SK-N-SH (cell line): ENCODE data around the gene TYK2. TPM values are rescaled to one million over a fixed set of nuclear protein-coding genes. Genes with fewer than 3 reads are reported as not detected.

ENCODE experiments used
- CTCF ChIA-PET: fragments of 300-600, 350-600 bp; formaldehyde crosslinking; extraction: SDS; loops from one replicate; lab custom pipeline; 2021; lab: Yijun Ruan, JAX
- POLR2A ChIA-PET: fragments of 350-600 bp; sonication (Branson Sonifier 250); formaldehyde crosslinking; extraction: SDS; loops from one replicate; lab custom pipeline; 2020; ENCODE audit warnings: antibody characterized with exemption, inconsistent platforms; lab: Yijun Ruan, JAX
- DNase-seq: peaks from one replicate; pipeline ENCODE4 v3.0.0; 2012
- H2AFZ ChIP-seq: fragments of 200-600 bp; sonication (generic); 2 replicates; pipeline ENCODE4 v1.8.1; 2016; ENCODE audit warnings: antibody characterized with exemption, mild to moderate bottlenecking, low read depth
- H3F3A ChIP-seq: fragments of 200-600 bp; sonication (generic); replicated peaks from 2 replicates; pipeline ENCODE3; 2016; ENCODE audit warnings: antibody characterized with exemption, mild to moderate bottlenecking; ENCODE audit not compliant: insufficient read depth
- H3K27ac ChIP-seq, 2 experiments: fragments of 200-500 bp in 1 of 2; fragments of 200-600 bp in 1 of 2; sonication (Bioruptor generic) in 1 of 2; sonication (generic), shearing (Covaris generic) in 1 of 2; 2 replicates each; pipeline versions ENCODE4 v1.5.1 to v1.6.1; 2014 to 2016; ENCODE audit warnings: low read depth in 2 of 2, inconsistent platforms in 1 of 2, low read length in 1 of 2, mild to moderate bottlenecking in 1 of 2, mixed read lengths in 1 of 2
- H3K27me3 ChIP-seq: fragments of 200-600 bp; sonication (generic), shearing (Covaris generic); 2 replicates; pipeline ENCODE4 v1.6.1; 2016; ENCODE audit warnings: mixed run types; ENCODE audit not compliant: insufficient read depth
- H3K36me3 ChIP-seq, 2 experiments: fragments of 200-500 bp in 1 of 2; fragments of 200-600 bp in 1 of 2; sonication (Bioruptor generic) in 1 of 2; sonication (generic) in 1 of 2; replicated peaks in 1 of 2; 2 replicates each; pipeline versions ENCODE3 to v1.5.1; 2014 to 2016; ENCODE audit warnings: low read length in 1 of 2, mild to moderate bottlenecking in 1 of 2; ENCODE audit not compliant: insufficient read depth in 2 of 2, control insufficient read depth in 1 of 2
- H3K4me1 ChIP-seq, 2 experiments: fragments of 200-500 bp in 1 of 2; fragments of 200-600 bp in 1 of 2; sonication (Bioruptor generic) in 1 of 2; sonication (generic), shearing (Covaris generic) in 1 of 2; 2 replicates each; pipeline versions ENCODE4 v1.5.1 to v1.6.1; 2014 to 2016; ENCODE audit warnings: low read depth in 1 of 2, low read length in 1 of 2, mixed run types in 1 of 2; ENCODE audit not compliant: insufficient read depth in 2 of 2, control insufficient read depth in 1 of 2
- H3K4me2 ChIP-seq: fragments of 200-600 bp; sonication (generic), shearing (Covaris generic); 2 replicates; pipeline ENCODE4 v1.6.1; 2017; ENCODE audit warnings: mixed run types
- H3K4me3 ChIP-seq, 2 experiments: fragments of 200-500 bp in 1 of 2; fragments of 200-600 bp in 1 of 2; sonication (Bioruptor generic) in 1 of 2; sonication (generic), shearing (Covaris generic) in 1 of 2; 2 replicates each; pipeline versions ENCODE4 v1.5.1 to v1.8.1; 2014 to 2016; ENCODE audit warnings: low read depth in 2 of 2, inconsistent platforms in 1 of 2, low read length in 1 of 2, mild to moderate bottlenecking in 1 of 2, mixed read lengths in 1 of 2, moderate library complexity in 1 of 2
- H3K79me2 ChIP-seq: fragments of 200-600 bp; sonication (generic); 2 replicates; pipeline ENCODE4 v1.8.1; 2017; ENCODE audit warnings: mild to moderate bottlenecking; ENCODE audit not compliant: insufficient read depth
- H3K9ac ChIP-seq: fragments of 200-600 bp; sonication (generic); 2 replicates; pipeline ENCODE4 v1.6.1; 2017; ENCODE audit warnings: mixed run types
- H3K9me2 ChIP-seq: fragments of 200-600 bp; sonication (generic); 2 replicates; pipeline ENCODE4 v1.6.1; 2017; ENCODE audit warnings: mixed run types
- H3K9me3 ChIP-seq: fragments of 200-600 bp; sonication (generic); 2 replicates; pipeline ENCODE4 v1.6.1; 2017; ENCODE audit warnings: mixed run types, mild to moderate bottlenecking, moderate library complexity
- H4K20me1 ChIP-seq: fragments of 200-600 bp; sonication (generic); 2 replicates; pipeline ENCODE4 v1.6.1; 2017; ENCODE audit warnings: mild to moderate bottlenecking, mixed run types; ENCODE audit not compliant: insufficient read depth
- CHD2 ChIP-seq: fragments of 150-350 bp; IDR thresholded peaks from 2 replicates; pipeline ENCODE4 v1.6.1; 2018; ENCODE audit warnings: low read length; ENCODE audit not compliant: partially characterized antibody
- CTCF ChIP-seq: fragments of 200-600 bp; sonication (generic); IDR thresholded peaks from 2 replicates; pipeline ENCODE4 v1.6.1; 2017; ENCODE audit warnings: antibody characterized with exemption, mild to moderate bottlenecking, moderate library complexity
- ELF1 ChIP-seq: IDR thresholded peaks from 2 replicates; pipeline ENCODE4 v1.4.0; 2012
- EP300 ChIP-seq, 2 experiments: IDR thresholded peaks; 2 replicates each; pipeline versions ENCODE4 v1.4.0 to v1.6.1; 2012; ENCODE audit warnings: borderline replicate concordance in 1 of 2, low read depth in 1 of 2, low read length in 1 of 2
- EZH2phosphoT487 ChIP-seq: fragments of 200-600 bp; sonication (generic); IDR thresholded peaks from 2 replicates; pipeline ENCODE4 v1.6.1; 2017; ENCODE audit warnings: low read depth, mixed run types, mild to moderate bottlenecking, antibody characterized with exemption, moderate library complexity, borderline replicate concordance
- FOXJ3 ChIP-seq: sonication (generic); formaldehyde crosslinking; IDR thresholded peaks from 2 replicates; pipeline ENCODE4 v1.5.1; 2020; ENCODE audit warnings: mild to moderate bottlenecking, missing genetic modification reagents
- FOXM1 ChIP-seq: IDR thresholded peaks from 2 replicates; pipeline ENCODE4 v1.4.0; 2012; ENCODE audit warnings: low read depth, mild to moderate bottlenecking
- GABPA ChIP-seq: IDR thresholded peaks from 2 replicates; pipeline ENCODE4 v1.4.0; 2012; ENCODE audit warnings: low read depth, mild to moderate bottlenecking
- GATA2 ChIP-seq: sonication (generic); formaldehyde crosslinking; IDR thresholded peaks from 2 replicates; pipeline ENCODE4 v1.5.0; 2020; ENCODE audit warnings: mild to moderate bottlenecking, missing genetic modification reagents
- JUND ChIP-seq: IDR thresholded peaks from 2 replicates; pipeline ENCODE4 v1.4.0; 2012
- MAX ChIP-seq: IDR thresholded peaks from 2 replicates; pipeline ENCODE4 v1.4.0; 2012; ENCODE audit warnings: low read depth
- POLR2AphosphoS5 ChIP-seq: IDR thresholded peaks from 2 replicates; pipeline ENCODE4 v1.6.1; 2012; ENCODE audit warnings: low read depth, low read length
- RCOR1 ChIP-seq: fragments of 150-350 bp; IDR thresholded peaks from 2 replicates; pipeline ENCODE4 v1.6.1; 2017; ENCODE audit warnings: antibody characterized with exemption, low read length
- RFX5 ChIP-seq: IDR thresholded peaks from 2 replicates; pipeline ENCODE4 v1.6.1; 2012; ENCODE audit warnings: mild to moderate bottlenecking, improper control_type of control experiment, low read length
- RXRA ChIP-seq: IDR thresholded peaks from 2 replicates; pipeline ENCODE4 v1.4.0; 2012; ENCODE audit warnings: low read depth, mild to moderate bottlenecking, borderline replicate concordance
- TAF1 ChIP-seq: IDR thresholded peaks from 2 replicates; pipeline ENCODE4 v1.6.1; 2012; ENCODE audit warnings: low read depth, mild to moderate bottlenecking, low read length, moderate library complexity, borderline replicate concordance
- USF1 ChIP-seq: IDR thresholded peaks from 2 replicates; pipeline ENCODE4 v1.4.0; 2012; ENCODE audit warnings: low read depth, borderline replicate concordance
- USF2 ChIP-seq: fragments of 150-350 bp; IDR thresholded peaks from 2 replicates; pipeline ENCODE4 v1.6.1; 2017; ENCODE audit warnings: antibody characterized with exemption, low read length, low read depth, borderline replicate concordance
- WGBS: methylation state at CpG from one replicate; pipeline ENCODE4 v1.1.6; 2017; ENCODE audit warnings: low lambda C conversion rate; 5-methylcytosine and 5-hydroxymethylcytosine counted together
- polyA plus RNA-seq, 3 experiments: library from polyadenylated mRNA; depleted of rRNA; stranded (reverse); fragments of >200 nt; gene quantifications; 2 replicates each; pipeline ENCODE4 v1.2.3, GENCODE V29; 2012
- TF ChIP-seq, protein P1 (sequence below): fragments of 150-350 bp; IDR thresholded peaks from 2 replicates; pipeline ENCODE4 v1.6.1; 2016; ENCODE audit warnings: mild to moderate bottlenecking, low read depth, low read length
- TF ChIP-seq, protein P2 (sequence below): IDR thresholded peaks from 2 replicates; pipeline ENCODE4; 2012

TYK2 gene
- polyA plus RNA-seq, 1 of the 3 experiments (the other 2 are of a cell fraction) = 44.6 TPM

DNA sequence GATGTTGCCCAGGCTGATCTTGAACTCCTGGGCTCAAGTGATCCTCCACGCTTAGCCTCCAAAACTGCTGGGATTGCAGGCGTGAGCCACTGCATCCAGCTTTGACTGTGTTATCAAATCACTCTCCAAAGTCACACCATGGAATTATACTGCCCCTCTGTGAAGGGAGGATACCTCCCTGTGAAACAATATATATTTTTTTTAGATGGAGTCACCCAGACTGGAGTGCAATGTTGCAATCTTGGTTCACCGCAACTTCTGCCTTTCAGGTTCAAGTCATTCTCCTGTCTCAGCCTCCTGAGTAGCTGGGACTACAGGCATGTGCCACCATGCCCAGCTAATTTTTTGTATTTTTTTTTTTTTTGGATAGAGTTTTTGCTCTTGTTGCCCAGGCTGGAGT lies 7.7 kb downstream of the TYK2 start:
- H4K20me1 ChIP-seq = no peaks in the 10 kb centered on the region
- H3K4me2 ChIP-seq = no peak overlapping the region
- TF ChIP-seq RCOR1 (no peak), EP300 (IDR thresholded peaks at IDR 0.05; ENCODE audit: borderline replicate concordance in 1 of 2, low read depth in 1 of 2, low read length in 1 of 2) (no peak)
- TF ChIP-seq, all 33 proteins: peak for 0
- 96% methylated on average over 3 of the region's 3 CpGs for WGBS
- Histone ChIP-seq H2AFZ (no peak overlapping the region), H3F3A (no peaks in the 10 kb centered on the region), H3K79me2 (no peaks in the 10 kb centered on the region), H3K9me3 (no peaks in the 10 kb centered on the region), H3K36me3 (peaks cover 8 to 18% of the 10 kb centered on the region in 2 experiments), H3K4me3 (no peak overlapping the region), H3K9me2 (no peaks in the 10 kb centered on the region), H3K4me1 (no peaks in the 10 kb centered on the region), H3K27me3 (no peaks in the 10 kb centered on the region), H3K9ac (no peak overlapping the region), H3K27ac (no peak overlapping the region)
- CTCF ChIA-PET = interaction anchor here (0.7 to 2.3 kb wide), 4 partner anchors 16 to 45 kb away, joined by 4 to 12 read pairs (median 6); no protein-coding TSS in a partner anchor
- POLR2A ChIA-PET = no interaction called here
- no peak for DNase-seq

DNA sequence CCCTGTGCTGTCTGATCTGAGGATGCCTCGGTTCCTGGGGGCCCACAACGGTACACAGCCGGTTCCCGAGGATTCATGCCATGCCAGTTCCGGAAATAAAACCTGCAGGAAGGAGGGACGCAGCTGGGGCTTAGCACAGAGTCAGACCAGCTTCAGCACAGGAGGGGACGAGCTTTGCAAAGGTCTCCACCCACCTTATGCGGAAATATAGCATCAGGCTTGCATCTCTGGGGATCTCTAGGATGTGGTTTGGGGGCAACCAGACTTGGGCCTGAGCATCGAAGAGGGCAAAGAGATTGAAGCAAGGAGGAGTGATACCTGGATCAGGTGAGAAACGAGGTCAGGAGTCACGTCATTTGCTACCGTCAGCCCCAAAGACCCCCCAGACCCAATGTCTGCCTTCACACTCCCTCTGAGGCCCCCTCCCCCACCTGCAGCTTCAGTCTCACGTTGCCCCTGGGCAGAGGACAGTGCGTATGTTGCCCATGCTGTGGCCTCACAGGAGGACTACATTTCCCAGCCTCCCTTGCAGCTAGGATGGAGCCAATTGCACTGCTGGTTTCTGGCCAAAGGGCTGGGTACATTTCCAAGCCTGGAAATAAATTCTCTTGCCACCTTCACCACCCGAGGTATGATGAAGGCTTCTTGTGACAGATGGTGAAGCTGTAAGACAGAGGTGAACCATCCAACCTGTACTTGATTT lies 12.1 kb downstream of the TYK2 start:
- H3K36me3 ChIP-seq = peaks cover 20 to 23% of the 10 kb centered on the region in 2 experiments
- DNase-seq = peak; percentile 44
- H3K79me2 ChIP-seq = no peaks in the 10 kb centered on the region
- no peaks in the 10 kb centered on the region for H3K9me3 ChIP-seq
- no peak overlapping the region for H3K27ac ChIP-seq
- H3K9me2 ChIP-seq = no peaks in the 10 kb centered on the region
- no peak overlapping the region for H3K9ac ChIP-seq
- POLR2A ChIA-PET = no interaction called here
- whole genome bisulfite sequencing = 95% methylated on average over 13 of the region's 15 CpGs
- H3K4me2 ChIP-seq = no peak overlapping the region
- no peak for TF ChIP-seq CHD2
- no peak for TF ChIP-seq FOXJ3 (CRISPR knock-in tag)
- TF ChIP-seq POLR2AphosphoS5 = no peak
- no peak for TF ChIP-seq RXRA
- TF ChIP-seq USF1 = no peak
- no peak for TF ChIP-seq GATA2 (CRISPR knock-in tag)
- TF ChIP-seq FOXM1 = no peak
- no peak for TF ChIP-seq JUND
- no peak for TF ChIP-seq EZH2phosphoT487
- TF ChIP-seq CTCF = no peak
- TF ChIP-seq, protein P1, sequence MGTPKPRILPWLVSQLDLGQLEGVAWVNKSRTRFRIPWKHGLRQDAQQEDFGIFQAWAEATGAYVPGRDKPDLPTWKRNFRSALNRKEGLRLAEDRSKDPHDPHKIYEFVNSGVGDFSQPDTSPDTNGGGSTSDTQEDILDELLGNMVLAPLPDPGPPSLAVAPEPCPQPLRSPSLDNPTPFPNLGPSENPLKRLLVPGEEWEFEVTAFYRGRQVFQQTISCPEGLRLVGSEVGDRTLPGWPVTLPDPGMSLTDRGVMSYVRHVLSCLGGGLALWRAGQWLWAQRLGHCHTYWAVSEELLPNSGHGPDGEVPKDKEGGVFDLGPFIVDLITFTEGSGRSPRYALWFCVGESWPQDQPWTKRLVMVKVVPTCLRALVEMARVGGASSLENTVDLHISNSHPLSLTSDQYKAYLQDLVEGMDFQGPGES = no peak
- TF ChIP-seq MAX = no peak
- no peak for TF ChIP-seq TAF1
- TF ChIP-seq USF2 = no peak
- TF ChIP-seq GABPA = no peak
- TF ChIP-seq ELF1 = no peak
- no peak for TF ChIP-seq RFX5
- TF ChIP-seq, protein P2, sequence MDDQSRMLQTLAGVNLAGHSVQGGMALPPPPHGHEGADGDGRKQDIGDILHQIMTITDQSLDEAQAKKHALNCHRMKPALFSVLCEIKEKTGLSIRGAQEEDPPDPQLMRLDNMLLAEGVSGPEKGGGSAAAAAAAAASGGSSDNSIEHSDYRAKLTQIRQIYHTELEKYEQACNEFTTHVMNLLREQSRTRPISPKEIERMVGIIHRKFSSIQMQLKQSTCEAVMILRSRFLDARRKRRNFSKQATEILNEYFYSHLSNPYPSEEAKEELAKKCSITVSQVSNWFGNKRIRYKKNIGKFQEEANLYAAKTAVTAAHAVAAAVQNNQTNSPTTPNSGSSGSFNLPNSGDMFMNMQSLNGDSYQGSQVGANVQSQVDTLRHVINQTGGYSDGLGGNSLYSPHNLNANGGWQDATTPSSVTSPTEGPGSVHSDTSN = no peak
- H4K20me1 ChIP-seq = no peaks in the 10 kb centered on the region
- H3K27me3 ChIP-seq = no peaks in the 10 kb centered on the region
- no peaks in the 10 kb centered on the region for H3F3A ChIP-seq
- H2AFZ ChIP-seq = no peak overlapping the region
- CTCF ChIA-PET = interaction anchor here (1.4 to 1.8 kb wide), 3 partner anchors 12 to 110 kb away, joined by 4 to 9 read pairs (median 5); partner anchors contain the start of gene TYK2
- no peaks in the 10 kb centered on the region for H3K4me1 ChIP-seq
- no peak overlapping the region for H3K4me3 ChIP-seq
